GM10266 (cell line): Measurements from ENCODE around the gene RER1.

ENCODE experiments used
- DNase-seq: peaks from one replicate; pipeline ENCODE4 v3.0.0; 2012; ENCODE audit errors: extremely low spot score
- TF ChIP-seq, protein P1 (sequence below): IDR thresholded peaks from 2 replicates; pipeline ENCODE4 v1.5.1; 2012; ENCODE audit warnings: mild to moderate bottlenecking, low read depth; ENCODE audit not compliant: control insufficient read depth, insufficient read depth; ENCODE audit errors: missing control alignments

RER1 gene

DNA sequence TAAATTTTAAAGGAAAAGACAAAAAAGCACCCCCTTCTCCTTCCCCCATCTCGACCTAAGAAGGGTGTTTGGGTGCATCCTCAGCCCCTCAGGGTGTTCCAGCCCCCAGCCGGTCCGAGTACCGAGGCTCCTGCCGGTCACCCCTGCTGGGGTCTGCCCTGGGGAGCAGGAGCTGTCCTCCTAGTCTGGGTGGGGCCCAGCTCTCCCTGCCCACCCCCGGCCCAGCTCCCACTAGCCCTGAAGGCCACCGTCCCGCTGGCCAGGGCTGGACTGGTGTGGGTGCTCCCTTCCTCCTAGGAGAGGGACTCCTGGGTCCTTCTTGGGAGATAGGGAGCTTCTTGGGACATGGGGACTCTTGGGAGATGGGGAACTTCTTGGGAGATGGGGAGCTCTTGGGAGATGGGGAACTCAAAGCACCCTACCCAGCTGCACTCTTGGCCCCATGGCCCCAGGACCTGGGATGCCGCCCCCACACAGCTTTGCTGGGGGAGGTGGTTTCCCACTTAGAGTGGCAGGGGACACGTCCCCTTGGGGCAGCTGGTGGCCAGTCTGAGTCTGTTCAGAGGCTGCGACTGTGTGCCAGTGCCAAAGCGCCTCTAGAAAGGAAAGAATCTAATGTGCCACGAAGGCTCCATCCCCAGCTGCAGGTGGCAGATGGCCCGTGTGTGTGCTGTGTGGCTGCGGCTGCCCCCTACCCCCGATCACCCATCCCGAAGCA lies 44.8 kb upstream of the RER1 start:
- TF ChIP-seq, protein P1, sequence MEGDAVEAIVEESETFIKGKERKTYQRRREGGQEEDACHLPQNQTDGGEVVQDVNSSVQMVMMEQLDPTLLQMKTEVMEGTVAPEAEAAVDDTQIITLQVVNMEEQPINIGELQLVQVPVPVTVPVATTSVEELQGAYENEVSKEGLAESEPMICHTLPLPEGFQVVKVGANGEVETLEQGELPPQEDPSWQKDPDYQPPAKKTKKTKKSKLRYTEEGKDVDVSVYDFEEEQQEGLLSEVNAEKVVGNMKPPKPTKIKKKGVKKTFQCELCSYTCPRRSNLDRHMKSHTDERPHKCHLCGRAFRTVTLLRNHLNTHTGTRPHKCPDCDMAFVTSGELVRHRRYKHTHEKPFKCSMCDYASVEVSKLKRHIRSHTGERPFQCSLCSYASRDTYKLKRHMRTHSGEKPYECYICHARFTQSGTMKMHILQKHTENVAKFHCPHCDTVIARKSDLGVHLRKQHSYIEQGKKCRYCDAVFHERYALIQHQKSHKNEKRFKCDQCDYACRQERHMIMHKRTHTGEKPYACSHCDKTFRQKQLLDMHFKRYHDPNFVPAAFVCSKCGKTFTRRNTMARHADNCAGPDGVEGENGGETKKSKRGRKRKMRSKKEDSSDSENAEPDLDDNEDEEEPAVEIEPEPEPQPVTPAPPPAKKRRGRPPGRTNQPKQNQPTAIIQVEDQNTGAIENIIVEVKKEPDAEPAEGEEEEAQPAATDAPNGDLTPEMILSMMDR, result no peak
- DNase-seq, result no peak

DNA sequence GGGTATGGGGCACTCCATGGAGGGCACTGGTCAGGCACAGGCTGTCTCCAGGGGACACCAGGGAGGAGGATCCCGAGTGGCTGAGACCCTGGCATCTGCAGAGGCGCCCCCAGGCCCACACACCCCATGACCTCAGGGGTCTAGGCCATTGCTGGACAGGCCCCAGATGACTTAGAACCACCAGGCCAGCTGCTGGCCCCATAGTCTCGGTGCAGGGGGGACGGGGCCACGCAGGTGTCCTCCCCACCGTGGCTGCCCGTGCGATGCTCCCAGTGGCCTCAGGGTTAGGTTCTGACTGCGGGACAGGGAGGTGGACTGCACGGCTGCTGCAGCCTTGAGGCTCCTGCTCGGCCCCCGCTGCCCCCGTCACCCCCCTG lies 44.2 kb upstream of the RER1 start:
- DNase-seq, result no peak
- TF ChIP-seq, protein P1, result no peak

- TF ChIP-seq, protein P1, result no peak
These were observed 43.7 kb upstream of the RER1 start for GRCh38 chr1:2347896-2348295.

GRCh38 chr1:2348346-2349325 lies 43.0 kb upstream of the RER1 start:
- DNase-seq, result no peak
- TF ChIP-seq, protein P1, result no peak

More at GRCh38 chr1:2347896-2348295, 43.7 kb upstream of the RER1 start:
- DNase-seq, result no peak

DNA sequence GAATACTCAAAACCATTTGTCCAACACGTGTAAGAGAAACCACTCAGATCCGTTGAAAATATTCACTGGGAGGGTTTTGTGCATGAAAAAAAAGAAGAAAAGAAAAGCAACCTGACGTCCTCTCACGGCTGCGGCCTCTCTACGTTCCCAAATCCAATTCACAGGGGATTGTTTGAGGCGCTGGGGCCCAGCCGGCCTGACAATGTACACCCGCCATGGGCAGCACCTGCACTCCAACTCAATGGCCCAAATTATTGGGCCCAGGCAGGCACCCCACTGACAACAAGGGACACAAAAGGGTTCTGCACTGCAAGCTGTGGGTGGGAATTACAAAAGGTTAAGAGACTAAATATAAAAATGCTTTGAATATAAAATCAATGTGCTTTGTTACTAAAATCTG lies 41.8 kb upstream of the RER1 start:
- no peak for DNase-seq
- TF ChIP-seq, protein P1, result no peak

DNA sequence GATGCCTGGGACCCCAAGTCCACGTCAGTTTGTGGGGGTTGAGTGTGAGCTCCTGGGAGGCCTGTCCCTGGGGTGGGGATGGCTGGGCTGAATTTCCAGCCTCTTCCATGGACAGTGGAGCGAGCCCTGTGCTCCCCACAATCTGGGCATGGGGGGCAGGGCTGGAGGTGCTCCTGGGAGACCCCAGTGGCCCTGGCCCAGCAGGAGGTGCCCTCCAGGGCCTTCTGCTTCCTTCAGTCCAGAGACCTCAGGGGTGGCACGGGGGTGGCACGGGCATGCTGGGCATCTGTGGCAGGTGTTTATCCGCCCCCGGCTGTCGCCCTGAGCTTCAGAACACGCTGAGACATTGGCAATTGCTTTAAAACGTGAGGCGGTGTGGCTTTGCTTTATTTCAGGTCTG lies 41.1 kb upstream of the RER1 start:
- DNase-seq, result no peak
- TF ChIP-seq, protein P1, result no peak
